ENCODE measurements around the gene CDC6.

The CDC6 gene

DNA sequence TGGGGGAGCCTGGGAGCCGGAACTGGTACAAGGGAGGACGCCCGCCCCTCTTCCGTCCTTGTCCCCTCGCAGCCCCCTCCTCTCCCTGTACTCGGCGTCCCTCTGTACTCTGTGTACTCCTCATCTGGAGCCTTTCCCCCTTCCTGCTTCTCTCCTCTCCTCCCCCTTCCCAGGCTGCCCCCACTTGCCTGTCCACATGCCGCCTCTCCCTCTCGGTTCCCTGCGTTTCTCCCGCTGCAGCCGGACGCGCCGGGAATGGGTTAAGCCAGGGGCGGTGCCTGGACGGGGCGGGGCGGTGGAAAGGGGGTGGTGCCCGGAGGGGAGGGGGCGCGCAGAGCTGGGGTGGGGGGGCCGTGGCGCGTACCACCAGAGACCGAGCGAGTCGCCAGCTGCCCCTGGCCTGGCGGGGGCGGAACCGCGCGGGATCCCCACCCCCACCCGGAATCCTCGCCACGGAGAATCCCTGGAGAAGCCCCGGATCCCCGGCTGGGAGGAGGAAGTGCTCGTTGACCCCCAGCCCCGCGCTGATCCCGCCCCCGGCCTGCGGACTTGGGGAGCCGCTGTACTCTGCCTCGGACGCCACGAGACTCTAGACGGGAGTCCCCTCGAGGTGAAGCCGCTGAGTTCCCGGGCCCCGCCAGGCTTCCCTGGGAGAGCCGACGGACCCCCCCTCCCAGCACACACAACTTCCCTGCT lies 54.3 kb downstream of the CDC6 start:
- DNase-seq: peak in 1 of 2 experiments; percentile 42

DNA sequence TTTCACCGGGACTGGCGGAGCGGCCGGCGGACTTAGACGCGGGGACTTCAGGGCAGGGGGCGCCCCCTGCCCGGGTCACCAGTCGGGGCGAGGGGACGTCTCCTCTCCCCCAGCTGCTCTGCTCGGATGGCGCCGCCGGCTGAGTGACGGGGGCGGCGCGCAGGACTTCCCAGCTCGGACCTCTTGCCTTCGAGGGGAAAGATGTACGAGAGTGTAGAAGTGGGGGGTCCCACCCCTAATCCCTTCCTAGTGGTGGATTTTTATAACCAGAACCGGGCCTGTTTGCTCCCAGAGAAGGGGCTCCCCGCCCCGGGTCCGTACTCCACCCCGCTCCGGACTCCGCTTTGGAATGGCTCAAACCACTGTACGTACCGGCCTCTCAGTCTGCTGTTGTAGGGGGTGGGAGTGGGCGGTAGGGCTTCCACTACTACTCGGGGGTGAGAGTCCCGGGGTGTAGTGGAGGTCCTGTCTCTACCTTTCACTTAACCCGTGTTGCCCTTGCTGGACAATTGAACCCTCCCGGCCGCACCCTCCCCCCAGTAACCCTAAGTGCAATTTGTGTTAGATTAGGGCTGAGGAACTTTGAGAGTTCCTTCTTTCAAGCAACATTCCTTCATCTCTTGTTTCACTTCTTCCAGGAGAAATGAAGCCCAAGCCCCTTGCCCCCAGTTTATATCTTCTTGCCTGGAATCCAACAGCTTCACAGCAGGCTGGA lies 55.0 kb downstream of the CDC6 start:
- no peak for DNase-seq

DNA sequence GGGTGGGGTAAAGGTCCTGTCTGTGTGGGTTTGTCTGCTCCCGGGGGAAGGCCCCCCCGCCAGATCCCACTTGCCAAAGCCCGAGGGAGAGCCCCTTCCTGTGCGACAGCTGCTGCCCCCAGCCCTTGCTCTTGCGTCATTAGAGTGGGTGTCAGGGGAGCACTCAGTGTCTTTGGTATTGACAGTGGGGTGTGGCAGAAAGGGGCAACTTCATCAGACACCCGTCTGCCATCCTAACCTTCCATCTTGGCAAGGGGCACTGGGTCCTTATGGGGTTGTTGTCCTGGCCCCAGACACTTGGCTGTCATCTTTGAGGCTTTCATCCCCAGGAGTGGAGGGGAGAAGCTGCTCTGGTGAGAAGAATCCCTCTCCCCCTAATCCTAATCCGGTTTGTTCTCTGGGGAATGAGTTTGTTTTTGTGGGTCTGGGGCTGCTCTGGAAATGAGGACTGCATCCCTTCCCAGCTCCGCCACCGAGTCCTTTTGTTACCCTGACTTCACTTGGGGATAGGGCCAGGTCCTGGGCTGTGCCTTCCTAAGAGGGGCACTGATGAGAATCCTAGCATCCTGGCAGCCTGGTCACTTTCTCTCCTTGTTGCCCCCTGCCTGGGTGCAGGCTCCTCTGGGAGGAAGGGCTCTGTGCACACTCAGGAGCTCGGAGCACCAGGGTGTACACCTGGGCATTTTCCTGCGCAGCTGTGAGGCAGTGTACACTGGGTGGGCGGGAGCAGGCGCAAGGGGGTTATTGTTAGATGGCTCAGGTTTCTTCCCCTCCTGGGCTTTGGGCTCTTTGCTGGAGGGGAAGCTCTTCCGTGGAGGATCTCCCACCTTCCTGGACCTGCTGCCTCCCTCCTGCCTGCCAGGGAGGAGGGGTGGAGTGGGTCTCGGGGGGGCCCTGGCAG lies 55.8 kb downstream of the CDC6 start:
- DNase-seq: no peak

DNA sequence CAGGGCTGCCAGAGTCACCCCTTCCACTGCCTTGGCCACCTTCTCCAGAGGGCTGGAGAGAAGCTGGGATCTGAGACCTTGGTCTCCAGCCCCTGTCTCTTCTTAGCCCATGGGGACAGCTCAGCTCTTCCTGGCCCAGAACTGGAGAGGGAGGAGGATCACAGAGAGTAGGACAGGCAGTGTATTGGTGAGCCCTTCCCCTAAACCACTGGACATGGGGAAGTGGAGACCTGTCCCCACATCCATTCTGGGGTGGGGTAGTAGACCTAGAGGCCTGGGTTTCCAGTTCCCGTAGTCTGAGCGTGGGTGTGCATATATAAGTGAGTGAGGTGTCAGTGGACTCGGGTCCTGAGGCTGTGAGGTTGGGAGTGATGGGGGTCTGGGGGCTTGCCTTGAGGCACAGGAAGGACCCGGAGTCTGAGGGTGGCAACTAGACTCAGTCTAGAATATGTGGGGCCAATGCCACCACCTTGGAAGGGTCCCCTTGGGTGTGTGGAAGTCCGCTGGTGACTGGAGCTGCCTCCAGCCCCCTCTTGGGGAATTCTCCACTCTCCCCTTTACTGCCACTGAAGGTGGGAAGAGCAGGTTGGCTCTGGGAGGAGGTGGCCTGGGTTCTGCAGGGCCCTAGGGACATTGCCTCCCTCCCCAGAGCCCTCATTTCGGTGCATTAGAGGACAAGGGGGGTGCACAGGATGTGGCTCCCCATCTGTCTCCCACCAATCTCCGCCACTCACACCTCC lies 56.9 kb downstream of the CDC6 start:
- DNase-seq: no peak

DNA sequence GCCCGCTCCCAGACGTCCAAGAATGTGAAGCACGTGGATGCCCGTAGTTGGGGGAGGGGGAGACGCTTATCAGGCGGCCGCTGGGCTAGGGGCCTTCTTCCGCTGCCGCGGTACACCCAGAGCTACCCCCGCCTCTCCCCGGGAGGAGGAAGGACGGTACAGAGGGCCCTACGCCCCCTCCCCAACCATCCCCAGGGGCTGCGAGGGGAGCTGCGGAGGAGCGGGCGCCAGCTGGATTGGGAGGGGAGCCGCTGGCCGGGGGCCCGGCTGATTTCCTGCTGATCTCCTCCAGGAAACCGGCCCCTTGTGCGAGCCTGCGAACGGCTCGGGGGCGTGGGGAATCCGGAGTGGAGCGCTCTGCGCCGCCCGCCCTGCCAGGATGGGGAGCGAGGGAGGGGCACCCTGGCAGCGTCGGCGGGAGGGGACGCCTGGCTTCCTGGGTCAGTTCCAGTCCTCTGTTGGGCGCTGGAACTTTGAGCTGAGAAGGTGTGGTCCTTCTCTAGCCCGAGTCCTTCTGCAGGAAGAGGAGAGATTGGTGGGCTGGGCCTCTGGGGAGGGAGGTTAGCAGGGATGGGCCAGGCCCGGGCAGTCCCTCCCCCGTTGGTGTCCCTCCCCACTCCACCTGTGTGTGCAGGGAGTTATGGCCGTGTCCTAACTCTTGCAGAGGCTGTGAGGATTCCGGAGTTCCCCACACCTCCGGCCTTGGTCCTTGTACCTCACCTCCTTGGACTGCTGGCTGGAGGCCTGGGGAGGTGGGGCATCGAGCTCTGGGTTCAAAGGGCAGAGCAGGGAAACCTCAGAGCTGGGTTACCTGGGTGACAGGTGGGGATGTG lies 57.7 kb downstream of the CDC6 start:
- DNase-seq: peak in 1 of 2 experiments; percentile 38

DNA sequence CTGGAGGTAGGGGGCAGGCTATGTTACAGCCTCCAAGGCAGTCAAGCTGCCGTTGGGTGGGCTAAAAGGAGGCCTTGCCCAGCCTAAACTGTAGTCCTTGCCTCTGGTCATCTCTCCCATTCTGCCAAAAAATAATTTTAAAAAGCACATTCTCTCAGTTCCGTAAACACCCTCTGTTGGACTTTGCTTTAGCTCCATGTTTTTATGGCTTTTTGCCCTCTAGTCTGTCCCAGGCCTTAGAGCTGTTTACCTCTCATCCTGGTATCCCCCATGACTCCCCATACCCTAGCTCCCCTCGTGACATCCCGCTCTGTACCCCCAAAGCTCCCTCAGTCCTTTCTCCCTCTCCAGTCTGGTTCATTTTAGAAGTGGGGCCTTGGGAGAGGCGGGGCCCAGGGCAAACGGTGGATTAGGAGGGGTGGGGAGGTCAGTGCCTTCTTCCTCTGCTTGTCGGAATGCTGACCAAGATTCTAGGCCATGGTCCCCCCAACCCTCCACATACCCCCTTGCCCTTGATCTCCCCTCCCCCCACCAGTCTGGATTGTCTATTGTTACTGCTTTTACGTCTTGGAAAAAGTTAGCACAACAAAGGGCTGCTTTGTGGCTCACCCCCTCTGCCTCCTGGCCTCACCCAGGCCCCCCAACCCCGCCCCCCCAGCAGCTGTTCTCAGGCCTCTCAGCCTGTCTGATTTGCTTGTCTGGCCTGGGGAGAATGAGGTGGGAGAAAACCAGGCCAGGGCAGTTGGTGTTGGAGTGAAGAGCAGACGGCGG lies 58.5 kb downstream of the CDC6 start:
- no peak for DNase-seq

DNA sequence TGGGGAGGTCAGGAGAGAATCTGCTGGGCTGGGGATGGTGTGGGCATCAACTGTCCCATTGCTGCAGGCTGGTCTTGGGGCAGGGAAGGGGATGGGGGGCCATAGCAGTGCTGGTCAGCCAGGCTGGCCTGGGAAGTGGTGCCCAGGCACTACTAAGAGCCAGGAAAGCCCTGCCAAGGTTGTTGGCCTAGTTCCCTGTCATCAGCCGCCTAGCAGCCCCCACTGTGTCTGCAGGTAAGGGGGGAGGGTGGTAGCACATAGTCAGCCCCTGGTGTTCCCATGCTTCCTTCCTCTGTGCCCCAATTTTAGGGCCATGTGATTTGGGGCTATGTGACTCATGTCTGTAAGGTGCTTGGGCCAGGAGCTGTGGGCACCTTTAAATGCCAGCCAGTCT lies 59.1 kb downstream of the CDC6 start:
- DNase-seq: no peak

DNA sequence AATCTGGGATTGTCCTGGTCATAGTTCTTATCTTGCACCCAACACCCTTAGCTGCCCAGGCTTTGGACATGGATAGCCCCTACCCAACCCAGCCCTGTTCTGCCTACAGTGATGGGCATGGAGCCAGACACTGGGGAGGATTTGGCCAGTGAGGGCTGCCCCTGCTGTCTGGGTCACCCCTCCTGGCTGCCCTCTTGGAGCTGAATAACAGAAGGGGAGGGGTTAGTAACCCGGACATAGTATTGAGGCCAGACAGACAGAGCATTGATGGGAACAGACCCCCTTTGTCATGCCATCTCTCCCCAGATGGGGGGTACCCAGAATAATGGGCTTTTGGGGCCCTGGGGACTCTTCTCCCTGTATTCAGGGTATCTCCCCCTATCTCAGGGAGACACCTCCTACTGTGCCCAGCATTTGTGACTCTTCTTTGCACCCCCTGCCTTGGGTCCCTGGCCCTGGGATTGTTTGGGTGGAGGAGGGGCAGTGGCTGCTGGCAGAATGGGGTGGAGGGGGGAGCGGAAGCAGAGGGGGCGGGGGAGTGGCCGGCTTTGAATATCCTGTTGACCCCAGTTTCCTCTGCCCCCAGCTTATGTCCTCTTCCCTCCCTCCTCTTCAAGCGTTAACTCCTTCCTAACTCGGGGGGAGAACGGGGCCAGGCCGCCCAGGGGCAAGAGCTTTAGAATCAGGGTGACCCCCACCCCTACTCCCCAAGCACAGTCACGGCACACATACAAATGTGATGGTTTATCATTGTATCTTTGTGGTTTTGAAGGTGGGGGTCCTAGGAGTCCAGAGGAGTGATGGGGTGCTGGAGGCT lies 59.8 kb downstream of the CDC6 start:
- DNase-seq: no peak

DNA sequence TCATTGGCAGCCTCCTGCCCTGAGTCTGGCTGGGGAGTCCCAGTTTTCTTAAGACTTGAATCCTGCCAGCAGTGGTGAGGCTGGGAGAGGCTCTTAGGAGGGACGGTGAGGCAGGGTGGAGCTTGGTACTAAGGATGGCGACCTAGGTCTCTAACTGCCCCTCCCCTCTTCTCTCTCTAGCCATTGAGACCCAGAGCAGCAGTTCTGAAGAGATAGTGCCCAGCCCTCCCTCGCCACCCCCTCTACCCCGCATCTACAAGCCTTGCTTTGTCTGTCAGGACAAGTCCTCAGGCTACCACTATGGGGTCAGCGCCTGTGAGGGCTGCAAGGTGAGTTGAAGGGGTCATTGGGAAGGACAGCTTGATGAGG lies 60.4 kb downstream of the CDC6 start:
- no peak for DNase-seq

DNA sequence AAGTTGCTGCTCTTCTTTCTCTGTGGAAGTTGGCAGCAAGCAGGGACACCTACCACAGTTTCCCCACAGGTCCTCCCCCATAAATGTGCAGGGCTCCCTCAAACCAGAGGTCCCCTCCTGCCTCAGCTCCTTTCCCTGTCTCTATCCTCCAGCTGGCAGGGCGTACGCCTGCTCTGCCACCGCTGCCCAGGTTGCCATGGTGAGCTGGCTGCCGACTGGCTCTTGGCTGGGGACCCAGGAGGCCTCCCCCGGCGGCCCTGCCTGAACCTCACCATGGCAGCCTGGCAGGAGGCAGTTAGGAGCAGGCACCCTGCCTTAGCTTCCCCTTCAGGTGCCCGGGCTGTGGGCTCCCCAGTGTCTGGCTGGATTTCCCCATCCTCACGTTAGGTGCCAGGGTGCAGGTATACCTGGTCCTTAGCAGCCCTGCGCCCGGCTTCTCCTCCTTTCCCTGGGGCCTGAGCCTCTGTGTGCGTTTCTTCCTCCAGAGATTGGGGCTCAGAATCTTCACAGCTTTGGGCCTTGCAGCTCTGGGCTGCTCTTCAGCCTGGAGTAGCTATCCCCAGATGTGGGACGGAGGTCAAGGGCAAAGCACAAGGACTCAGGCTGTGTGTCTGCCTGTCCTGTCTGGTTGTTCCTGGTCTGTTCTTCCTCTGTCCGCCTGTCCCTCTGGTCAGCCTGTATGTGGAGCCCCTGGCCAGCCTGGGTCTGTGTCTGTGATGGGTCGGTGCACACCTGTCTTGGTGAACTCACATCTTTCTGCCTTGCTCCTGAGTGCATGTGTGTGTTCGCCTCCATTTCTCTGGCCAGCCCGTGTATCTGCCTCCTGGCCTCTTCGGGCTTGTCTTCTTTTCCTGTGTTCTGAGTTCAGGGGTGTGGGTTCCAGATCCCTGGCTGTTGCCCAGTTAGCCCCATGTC lies 61.1 kb downstream of the CDC6 start:
- no peak for DNase-seq

DNA sequence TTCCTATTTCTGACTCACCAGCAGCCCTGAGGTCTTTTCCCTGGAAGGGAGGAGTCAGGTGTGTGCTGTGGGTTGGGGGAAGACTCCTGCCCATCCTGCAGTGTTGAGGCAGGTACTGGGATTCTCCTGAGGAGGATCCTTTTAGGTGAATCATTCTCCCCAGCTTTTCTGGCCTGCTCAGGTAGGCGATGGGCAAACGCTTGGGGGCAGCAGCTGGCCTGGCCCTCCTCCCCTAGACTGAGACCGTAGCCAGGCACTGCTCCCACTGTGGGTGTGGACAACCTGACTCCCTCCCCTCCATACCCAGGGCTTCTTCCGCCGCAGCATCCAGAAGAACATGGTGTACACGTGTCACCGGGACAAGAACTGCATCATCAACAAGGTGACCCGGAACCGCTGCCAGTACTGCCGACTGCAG lies 61.8 kb downstream of the CDC6 start:
- no peak for DNase-seq

DNA sequence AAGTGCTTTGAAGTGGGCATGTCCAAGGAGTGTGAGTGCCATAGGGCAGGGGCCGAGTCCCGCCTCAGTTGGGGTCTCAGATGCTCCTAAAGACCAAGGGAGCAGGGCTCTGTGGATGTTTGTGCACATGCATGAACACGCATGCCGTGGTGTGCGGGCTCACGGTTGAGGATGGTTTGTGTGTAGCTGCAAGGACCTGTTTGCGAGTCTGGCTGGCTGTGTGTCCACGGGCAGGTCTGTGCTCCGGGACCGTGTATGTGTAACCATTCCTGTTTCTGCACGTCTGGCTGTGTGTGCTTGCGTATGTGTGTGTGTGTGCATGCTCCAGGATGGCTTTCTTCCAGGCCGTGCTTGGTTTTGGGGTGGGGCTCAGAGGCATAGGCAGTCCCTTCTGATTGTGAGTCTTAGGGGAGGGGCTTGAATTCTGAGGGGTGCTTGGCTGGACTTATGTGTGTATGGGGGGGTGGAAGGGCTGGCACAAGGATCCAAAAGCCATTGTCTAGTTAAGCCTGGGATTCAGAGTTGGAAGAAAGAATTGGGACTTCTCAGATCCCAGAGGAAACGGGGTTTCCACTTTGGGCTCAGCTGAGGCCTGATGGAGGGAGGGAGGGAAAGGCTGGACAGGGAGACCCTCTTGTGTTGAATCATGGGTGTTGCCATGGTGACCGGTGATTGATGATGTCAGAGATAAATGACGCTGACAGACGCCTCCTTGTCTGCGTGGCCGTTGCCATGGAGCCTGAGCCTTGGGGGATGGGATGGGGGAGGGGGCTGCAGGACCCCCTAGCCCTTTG lies 62.4 kb downstream of the CDC6 start:
- DNase-seq: no peak

DNA sequence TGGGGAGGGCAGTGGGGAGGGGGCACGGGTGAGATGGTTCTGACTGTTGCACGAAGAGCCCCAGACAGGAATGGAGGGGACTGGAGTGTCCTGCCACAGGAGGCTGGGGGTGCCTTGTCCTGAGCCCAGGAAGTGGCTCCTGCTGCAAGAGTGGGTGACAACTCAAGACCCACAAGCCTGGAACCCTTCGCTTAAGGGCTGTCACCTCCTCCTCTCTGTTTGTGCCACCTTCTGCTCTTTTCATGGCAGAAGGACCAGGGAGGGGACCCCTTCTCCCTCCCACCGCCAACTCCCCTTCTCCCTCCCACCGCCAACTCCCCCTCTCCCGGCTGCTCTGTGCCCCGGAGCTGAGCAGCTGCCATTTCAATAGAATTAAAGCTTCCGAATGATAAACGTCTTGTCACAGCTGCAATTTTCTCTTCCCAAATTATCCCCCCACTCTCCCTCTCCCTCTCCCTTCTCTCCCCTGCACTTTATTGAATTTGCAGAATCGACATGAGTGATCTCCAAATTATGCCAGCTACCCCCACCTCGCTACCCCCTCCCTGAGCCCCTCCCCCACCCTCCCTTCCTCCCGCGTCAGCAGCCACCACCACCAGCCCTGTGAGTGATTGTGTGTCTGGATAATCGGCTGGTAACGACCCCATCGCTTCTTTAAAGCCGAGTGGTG lies 63.1 kb downstream of the CDC6 start:
- no peak for DNase-seq

DNA sequence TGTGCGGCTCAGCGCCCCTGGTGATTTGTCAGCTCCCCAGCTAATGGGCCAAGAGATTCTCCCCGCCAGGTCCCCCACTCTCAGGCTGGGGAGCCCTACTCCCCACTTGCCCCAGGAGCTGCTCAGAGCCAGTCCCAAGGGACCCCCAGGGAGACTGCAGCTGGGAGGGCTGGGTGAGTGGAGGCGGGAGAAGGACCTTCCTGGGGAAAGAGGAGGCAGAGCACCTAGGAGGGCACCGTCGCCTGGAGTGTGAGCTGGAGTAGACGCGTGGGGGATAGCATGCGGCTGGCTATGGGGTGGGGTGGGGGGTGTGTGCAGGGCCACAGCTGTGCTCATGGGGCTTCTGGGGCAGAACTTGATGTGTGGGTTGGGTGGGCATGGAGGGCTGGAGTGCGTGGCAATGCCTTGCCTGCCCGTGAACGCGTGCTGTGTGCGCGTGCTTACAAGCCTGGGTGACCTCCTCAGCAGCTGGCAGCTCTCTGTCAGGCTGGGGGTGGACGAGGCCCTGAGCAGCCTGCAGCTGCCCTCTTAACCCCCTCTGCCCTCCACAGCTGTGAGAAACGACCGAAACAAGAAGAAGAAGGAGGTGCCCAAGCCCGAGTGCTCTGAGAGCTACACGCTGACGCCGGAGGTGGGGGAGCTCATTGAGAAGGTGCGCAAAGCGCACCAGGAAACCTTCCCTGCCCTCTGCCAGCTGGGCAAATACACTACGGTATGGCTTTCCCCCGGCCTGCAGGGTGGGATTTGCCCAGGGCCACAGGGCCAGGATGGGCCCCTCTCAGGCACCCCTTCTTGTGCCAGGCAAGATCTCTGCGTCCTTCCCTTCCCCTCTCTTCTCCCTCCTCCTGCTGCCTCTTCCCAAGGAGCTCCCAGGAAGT lies 63.9 kb downstream of the CDC6 start:
- DNase-seq: no peak

DNA sequence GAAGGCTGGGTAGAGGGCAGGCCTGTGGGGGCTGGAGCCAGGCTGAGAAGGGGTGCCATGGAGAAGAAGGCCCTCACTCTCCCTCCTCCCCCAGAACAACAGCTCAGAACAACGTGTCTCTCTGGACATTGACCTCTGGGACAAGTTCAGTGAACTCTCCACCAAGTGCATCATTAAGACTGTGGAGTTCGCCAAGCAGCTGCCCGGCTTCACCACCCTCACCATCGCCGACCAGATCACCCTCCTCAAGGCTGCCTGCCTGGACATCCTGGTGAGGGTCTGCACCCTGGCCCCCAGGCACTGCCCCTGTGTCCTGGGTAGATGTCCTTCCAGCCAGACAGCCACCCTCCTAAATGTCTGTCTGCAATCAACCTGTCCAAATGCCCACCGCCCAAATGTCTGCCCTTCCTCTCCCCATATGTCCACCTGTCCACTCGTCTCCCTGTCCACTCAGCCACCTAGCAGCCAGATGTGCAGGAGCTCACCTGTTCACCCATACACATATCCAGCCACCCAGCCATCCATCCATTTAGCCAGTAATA lies 64.6 kb downstream of the CDC6 start:
- no peak for DNase-seq

DNA sequence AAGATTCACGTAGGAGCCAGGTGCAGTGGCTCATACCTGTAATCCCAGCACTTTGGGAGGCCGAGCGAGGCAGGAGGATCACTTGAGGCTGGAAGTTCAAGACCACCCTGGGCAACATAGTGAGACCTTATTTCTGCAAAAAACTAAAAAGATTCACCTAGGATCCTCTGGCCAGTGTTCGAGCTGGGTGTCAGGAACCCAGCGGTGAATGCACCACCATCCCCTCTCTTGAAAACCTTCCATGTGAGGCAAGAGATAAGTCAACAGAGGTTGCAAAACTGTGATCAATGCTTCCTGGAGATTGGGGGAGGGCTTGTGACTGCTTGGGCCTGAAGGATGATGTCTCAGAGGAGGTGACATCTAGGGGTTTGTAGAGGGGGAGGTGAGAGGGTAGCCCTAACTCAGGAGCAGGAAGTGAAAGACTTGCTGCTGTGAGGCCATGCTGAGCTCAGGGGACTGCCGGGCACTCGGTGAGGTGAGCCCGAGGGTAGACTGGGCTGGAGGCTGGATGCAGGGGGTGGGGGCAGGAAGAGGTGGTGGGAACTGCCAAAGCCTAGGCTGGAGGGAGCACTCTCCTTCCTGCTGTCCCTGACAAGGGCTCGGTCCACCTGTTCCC lies 65.2 kb downstream of the CDC6 start:
- DNase-seq: no peak
